Cerebellar nuclear complex (tissue), 1 donor: ENCODE measurements around the gene C11orf91.
"Not testable (repeated sequence)": the region's sequence is repeated elsewhere in the genome, so short reads cannot be mapped to it uniquely, and the experiment has no call there.

ENCODE experiments used
- DNase-seq, 2 experiments: peaks; one replicate each; lab custom pipeline; 2025; lab: John Stamatoyannopoulos, UW

The C11orf91 gene

DNA sequence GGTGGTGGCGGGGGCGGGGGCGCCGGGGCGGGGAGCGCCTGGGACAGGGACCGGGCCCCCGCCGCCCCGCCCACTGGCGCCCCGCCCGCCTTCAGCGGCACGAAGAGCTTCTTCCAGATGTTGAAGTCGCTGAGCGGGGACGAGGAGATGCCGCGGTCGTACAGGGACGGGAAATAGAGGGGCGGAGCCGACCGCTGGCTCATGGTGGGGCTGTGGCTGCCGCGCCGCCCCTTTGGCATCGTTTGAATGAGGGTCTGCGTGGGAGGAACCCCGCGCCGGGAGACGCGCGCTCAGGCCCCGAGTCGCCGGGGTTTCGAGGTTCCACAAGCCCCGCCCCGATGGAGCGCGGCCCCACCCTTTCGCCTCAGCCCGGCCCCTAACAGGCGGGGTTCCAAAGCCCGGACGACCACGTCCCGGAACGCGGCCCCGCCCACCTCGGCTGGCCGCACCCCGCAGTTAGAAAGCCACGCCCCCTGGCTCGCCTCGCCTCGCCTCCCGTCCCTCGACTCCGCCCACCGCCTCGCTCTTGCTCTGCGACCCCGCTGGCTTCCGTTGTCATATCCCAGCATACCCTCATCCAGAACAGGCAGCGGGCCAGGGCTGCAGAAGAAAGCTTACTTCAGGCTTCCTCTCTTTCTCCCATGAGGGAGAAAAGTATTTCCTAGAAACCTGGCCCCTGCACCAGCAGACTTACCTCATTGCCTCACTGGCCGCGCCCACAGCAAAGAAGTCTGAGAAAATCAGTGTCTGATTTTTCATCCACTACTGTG lies at the start of gene C11orf91:
TSS of gene C11orf91 (minus strand) at position 325 of the 770 bp plus-strand sequence. CDS start at position 239, 86 bp downstream.
- no peak for DNase-seq

DNA sequence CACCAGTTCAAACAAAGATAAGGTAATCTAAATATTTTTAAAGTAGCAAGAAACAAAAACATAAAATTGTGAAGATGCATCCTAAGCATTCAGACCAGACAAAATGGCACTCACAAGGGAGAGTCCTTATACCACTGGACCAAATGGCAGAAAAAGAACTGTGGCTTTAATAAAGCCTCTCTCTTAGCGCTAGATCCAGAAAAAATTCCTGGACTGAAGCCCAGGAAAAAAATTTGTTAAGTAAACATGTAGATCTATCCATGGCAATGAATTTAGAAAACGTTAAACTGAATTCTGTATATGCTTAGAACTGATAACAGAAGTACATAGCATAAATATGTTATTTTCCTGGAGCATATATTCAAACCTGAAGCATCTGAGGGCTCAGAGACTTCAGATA lies 47.4 kb upstream of the C11orf91 start:
- DNase-seq: no peak

GRCh38 chr11:33743291-33743690 lies 42.7 kb upstream of the C11orf91 start:
- no peak for DNase-seq

DNA sequence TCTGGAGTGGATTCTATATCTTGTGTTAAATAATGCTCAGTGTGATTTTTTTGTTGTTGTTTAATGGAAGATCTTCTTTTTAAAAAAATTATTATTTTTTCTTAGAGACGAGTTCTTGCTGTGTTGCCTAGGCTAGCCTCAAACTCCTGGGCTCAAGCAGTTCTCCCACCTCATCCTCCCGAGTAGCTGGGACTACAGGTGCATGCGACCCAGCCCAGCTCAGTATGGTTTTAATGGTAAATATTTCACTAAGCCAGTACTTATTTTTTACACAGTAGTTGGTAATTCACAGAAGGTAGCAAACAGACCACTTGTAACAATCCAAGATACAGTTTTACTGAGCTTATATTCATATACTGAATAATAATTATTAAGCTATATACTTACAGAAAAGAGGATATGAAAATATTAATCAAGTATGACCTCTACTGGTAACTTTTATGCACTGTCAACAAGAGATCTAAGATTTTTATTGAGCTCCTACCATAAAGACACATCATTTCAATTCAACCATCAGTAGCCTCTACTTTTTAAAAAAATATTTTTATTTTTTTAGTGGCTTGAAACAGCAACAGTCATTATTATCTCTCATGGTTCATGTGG lies 41.7 kb upstream of the C11orf91 start:
- no peak for DNase-seq

DNA sequence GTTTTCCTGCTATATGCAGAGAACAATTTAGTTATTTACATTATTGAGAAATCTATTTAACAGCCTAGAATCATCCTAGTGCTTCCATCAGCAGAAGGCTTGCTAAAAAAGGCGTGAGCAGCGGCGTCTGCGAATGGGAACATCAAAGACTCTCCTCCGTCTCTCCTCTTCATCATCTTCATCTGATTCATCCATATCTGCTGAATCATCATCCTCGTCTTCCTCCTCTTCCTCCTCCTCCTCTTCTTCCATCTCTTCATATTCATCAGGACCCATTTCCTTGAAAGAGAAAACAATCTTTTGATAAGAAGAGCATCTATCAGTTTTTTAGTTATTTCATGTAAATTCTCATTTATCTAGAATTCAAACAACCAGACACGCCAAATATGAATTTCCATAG lies 41.2 kb upstream of the C11orf91 start:
- DNase-seq: no peak

DNA sequence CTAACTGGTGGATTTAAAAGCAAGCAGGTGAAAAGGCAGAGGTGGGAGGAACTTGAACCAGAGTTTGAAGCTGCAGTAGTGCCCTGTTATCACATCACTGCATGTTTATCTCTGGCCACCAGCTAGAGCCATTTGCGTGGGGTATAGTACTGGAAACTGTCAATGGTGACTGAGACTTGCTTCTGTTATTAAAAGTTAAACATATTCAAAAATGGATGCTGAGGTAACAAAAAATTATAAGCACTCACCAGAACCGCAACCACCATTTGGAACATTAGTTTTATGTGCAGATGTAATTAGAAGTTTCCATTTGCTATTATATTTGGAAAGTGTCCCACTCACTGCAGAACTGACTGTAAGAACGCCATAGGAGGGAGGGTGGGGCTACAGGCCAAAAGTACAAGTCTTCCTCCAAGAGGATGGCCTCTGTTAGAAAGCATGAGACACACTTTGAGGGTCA lies 36.8 kb upstream of the C11orf91 start:
- DNase-seq: no peak

- DNase-seq: peak; percentile 61 to 87
These were observed 35.7 kb upstream of the C11orf91 start, which contains the start of gene CD59 for GRCh38 chr11:33736148-33736812. Gene CD59, minus strand, starts transcription at chr11:33736423. Its CDS starts 13,978 bp downstream, at chr11:33722445.

GRCh38 chr11:33735271-33736147 lies 34.9 kb upstream of the C11orf91 start:
- no peak for DNase-seq

GRCh38 chr11:33734441-33735270 lies 34.0 kb upstream of the C11orf91 start:
- peak in 1 of 2 experiments; percentile 61 for DNase-seq

DNA sequence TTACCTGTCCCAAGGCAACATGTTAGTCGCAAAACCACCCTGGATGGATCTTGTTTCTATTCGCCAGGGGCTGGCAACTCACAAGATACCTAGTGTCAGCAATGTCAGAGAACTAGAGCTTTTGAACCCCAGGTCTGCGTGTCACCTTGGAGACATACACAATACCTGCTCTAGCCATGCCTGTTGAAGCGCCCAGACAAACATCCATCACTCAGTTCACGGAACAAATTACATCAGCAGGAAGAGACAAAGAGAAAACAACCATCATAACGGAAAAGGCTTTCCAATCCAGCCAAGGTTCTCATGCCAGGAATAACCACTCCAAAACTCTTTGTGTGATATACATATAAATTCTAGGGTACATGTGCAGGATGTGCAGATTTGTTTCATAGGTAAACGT lies 33.4 kb upstream of the C11orf91 start:
- no peak for DNase-seq

DNA sequence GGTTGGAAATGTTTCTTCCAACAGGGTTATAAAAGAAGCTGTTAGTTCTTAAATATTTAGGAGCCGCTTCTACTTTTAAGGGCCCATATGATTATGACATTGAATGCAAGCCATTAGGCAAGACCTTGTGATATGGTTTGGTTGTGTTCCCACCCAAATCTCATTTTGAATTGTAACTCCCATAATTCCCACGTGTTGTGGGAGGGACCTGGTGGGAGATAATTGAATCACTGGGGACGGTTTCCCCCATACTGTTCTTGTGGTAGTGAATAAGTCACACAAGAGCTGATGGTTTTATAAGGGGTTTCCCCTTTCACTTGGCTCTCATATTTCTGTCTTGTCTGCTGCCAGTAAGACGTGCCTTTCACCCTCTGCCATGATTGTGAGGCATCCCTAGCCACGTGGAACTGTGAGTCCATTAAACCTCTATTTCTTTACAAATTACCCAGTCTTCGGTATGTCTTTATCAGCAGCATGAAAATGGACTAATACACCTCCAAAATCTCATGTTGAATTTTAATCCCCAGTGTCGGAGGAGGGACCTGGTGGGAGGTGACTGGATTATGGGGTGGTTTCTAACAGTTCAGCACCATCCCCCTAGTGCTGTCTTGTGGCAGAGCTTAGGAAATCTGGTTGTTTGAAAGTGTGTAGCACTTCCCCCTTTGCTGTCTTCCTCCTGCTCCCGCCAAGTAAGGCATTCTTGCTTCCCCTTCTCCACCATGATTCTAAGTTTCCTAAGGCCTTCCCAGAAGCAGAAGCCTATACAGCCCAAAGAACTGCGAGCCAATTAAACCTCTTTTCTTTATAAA lies 31.3 kb upstream of the C11orf91 start:
- DNase-seq: no peak

- no peak for DNase-seq
These were observed 30.1 kb upstream of the C11orf91 start for GRCh38 chr11:33730716-33731115.

DNA sequence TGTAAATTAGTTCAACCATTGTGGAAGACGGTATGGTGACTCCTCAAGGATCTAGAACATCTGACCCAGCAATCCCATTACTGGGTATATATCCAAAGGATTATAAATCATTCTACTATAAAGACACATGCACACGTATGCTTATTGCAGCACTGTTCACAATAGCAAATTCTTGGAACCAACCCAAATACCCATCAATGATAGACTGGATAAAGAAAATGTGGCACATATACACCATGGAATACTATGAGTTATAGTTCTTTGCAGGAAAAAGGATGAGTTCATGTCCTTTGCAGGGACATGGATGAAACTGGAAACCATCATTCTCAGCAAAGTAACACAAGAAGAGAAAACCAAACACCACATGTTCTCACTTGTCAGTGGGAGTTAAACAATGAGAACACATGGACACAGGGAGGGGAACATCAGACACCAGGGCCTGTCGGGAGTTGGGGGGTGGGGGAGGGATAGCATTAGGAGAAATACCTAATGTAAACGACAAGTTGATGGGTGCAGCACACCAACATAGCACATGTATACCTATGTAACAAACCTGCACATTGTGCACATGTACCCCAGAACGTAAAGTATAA lies 28.5 kb upstream of the C11orf91 start:
- DNase-seq: not testable (repeated sequence)

- not testable (repeated sequence) for DNase-seq
These were observed 26.9 kb upstream of the C11orf91 start for GRCh38 chr11:33727539-33727938.

DNA sequence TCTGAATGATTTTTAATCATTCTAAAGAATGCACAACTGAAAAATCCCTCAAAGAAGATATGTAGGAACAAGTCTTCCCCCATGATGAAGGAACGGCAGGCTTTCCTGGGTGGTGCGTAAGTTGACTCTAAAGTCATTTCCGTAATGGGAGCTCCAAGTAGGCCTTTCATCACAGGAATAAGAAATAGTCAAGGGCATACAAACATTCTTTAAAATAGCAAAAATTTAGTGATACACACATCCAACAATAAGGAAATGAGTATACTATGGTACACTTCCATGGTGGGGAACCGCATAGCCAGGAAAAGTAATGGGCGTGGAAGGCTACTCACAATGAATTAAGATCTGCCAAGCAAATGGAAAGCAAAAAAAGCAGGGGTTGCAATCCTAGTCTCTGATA lies 24.9 kb upstream of the C11orf91 start:
- no peak for DNase-seq

GRCh38 chr11:33724644-33725035 lies 24.0 kb upstream of the C11orf91 start:
- no peak for DNase-seq

- no peak for DNase-seq
These were observed 22.7 kb upstream of the C11orf91 start for GRCh38 chr11:33723238-33723881.

DNA sequence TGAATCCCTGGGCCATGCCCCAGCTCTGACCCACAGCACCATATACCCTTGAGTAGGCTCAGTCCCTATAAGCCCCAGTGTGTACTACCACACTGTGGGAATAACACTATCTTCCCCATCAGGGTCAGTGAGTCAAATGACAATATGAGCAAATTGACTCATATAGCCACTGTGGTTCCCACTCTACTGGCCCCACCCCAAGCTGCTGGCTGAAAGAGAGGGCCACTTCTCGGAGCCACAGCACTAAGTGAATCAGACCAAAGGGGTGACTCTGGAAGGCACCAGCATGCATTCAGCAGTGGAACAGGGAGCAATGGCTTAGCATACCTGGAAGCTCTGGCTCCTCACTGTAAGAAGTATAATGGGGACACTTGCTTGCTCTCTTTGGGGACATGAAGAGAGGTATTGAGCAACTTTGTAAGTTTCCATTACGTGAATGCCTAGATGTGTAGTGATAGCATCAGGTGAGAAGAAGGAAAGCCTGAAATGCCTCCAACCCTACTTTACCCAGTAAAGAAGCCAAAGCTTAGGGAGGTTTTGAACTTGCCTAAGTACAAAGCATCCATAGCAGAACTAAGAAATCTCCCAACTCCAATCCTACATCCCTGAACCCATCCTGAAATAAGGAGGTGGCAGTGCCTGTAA lies 22.1 kb upstream of the C11orf91 start:
- DNase-seq: no peak

- DNase-seq: no peak
These were observed 21.4 kb upstream of the C11orf91 start for GRCh38 chr11:33721984-33722383.
